Measurements from ENCODE around the gene INTS1. TPM values are rescaled to one million over a fixed set of nuclear protein-coding genes. Genes with fewer than 3 reads are reported as not detected.
A peak's percentile ranks its signal among the peaks of the same experiment; 100 is the strongest.

Gene INTS1
- total RNA-seq, 4 donors from 2014 or later = 44.3 to 108 (median 78.8) TPM

DNA sequence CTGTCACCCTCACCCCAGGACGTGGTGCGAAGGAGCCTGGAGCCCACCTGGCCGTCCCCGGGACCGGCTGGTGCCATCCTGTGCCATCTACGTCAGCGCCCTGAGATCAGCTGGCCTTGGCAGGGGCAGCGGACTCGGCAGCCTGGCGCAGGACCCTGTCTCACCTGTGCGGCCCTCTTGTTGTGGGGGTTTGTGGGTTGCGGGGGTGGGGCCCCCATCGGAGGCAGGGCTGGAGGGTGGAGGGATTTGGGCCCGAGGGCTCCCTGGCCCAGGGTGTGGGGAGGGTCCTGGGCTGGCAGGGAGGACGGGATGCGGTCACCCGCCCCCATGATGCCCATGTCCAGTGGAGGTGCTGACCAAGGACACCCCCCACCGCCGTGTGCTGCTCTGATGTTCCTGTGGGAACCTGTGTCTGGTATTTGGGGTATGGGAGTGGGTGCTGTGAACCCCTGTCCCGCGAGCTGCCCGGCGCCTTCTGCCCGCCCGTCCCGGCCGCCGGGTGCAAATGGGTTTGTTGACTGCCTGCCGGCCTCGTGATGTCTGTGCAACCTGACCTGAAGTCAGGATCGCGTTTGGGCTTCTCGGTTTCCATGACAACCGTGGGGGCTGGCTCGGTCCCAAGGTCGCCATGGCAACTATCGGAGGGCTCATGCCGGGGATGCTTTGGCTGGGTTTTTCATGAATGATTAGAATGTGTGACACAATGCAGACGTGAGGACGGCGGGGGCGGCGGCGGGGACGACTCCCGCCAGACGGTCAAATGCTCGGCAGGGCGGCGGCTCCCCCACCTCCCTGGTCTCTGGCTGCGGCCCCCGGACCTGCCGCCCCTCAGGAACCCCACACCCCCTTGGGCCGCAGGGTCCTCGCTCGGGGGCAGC is 33.6 kb upstream of the INTS1 start:
- Histone ChIP-seq H3K27ac (peak overlapping the region; percentile 98 to 100 (median 99)), H3K4me1 (peaks cover 52 to 56% of the 10 kb centered on the region in 2 donors), H3K9me3 (no peaks in the 10 kb centered on the region), H3K36me3 (peaks cover 0 to 39% of the 10 kb centered on the region in 2 donors), H3K27me3 (no peaks in the 10 kb centered on the region), H3K4me3 (peak overlapping the region; percentile 58 to 75 (median 64))
- DNase-seq (peak; percentile 67 to 84), ATAC-seq (peak; percentile 24 to 34)
- in situ Hi-C loops (cut with MboI; ENCODE audit: low sequenced_read_pairs in 4 of 4) (no loop called here), intact Hi-C loops (cut with DNase I; ENCODE audit: low total_unique reads) (loop anchor here (2.0 to 10.0 kb wide), 2 partner anchors 19 to 493 kb away; partner anchors contain the start of genes GPR146 and TMEM184A)
- peak in 1 of 5 experiments; percentile 12 for TF ChIP-seq CTCF (IDR thresholded peaks at IDR 0.05 in 4 of 5, conservative IDR thresholded peaks at IDR 0.05 in 1 of 5)
- TF ChIP-seq POLR2A (IDR thresholded peaks at IDR 0.05) = peak in 1 of 2 donors; percentile 52

DNA sequence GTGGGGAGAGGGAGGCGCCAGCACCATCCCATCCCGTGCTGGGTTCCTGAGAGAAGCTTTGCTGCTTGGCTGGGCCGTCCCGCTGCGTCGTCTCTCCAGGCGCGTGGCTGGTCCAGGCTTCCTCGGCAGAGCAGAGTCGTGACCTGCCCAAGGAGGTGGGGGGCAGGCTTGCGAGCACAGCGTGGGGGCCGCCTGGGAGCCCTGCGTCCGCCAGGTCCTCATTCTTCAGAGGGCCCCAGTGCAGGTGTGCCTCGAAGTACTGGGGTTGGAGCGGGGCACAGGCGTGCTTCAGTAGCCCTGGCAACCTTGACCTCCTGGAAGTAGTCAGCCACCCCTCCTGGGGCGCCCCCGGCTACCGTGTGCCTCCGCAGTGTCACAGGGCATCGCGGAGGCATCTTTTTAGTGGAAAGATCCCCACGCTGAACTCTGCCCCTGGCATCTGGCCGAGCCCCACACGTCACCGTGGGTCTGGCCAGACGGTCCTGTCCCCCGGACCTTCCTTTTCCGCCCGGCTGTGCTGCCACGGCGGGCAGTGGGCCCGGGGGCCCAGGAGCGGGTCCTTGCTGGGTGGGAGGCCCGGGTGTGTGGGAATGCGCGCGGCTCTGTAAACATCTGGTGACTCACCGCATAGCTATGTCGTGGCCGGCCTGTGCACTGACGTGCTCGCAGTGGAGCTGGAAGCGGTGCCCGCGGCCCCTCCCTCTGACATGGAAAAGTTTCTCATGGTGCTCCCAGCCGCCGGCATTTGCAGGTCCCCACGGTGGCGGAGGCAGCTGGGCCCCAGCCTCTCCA is 32.8 kb upstream of the INTS1 start:
- peak overlapping the region; percentile 58 to 75 (median 64) for H3K4me3 ChIP-seq
- H3K27ac ChIP-seq = peak overlapping the region; percentile 98 to 100 (median 99)
- TF ChIP-seq CTCF (IDR thresholded peaks at IDR 0.05 in 4 of 5, conservative IDR thresholded peaks at IDR 0.05 in 1 of 5) (no peak), POLR2A (IDR thresholded peaks at IDR 0.05) (peak; percentile 51 to 83)
- intact Hi-C loops (cut with DNase I; ENCODE audit: low total_unique reads) (loop anchor here (2.0 to 10.0 kb wide), 2 partner anchors 20 to 492 kb away; partner anchors contain the start of genes GPR146 and TMEM184A), in situ Hi-C loops (cut with MboI; ENCODE audit: low sequenced_read_pairs in 4 of 4) (no loop called here)
- H3K27me3 ChIP-seq = no peaks in the 10 kb centered on the region
- DNase-seq (peak; percentile 95 to 96), ATAC-seq (peak; percentile 69 to 70)
- H3K4me1 ChIP-seq = peaks cover 59 to 62% of the 10 kb centered on the region in 2 donors
- H3K9me3 ChIP-seq = no peaks in the 10 kb centered on the region
- peaks cover 0 to 31% of the 10 kb centered on the region in 2 donors for H3K36me3 ChIP-seq

DNA sequence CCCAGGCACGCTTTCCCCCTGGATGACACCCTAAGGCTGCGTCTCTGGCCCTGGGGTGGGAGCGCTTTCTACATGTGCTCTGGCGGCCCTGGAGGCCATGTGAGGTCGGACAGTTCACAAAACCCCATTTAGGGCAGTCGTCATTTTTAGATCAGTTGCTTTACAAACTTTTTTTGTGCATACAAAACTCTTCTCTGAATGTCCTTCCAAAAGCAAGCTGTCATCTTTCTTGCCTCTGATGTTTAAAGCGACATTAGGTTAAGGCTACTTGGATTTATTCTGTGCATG is 32.2 kb upstream of the INTS1 start:
- no peak for TF ChIP-seq POLR2A (IDR thresholded peaks at IDR 0.05)
- peak in 1 of 5 experiments; percentile 14 for TF ChIP-seq CTCF (IDR thresholded peaks at IDR 0.05 in 4 of 5, conservative IDR thresholded peaks at IDR 0.05 in 1 of 5)
- H3K27ac ChIP-seq = peak overlapping the region; percentile 98 to 100 (median 99)
- intact Hi-C loops (cut with DNase I; ENCODE audit: low total_unique reads) = loop anchor here (2.0 to 10.0 kb wide), 2 partner anchors 20 to 492 kb away; partner anchors contain the start of genes GPR146 and TMEM184A
- H3K4me3 ChIP-seq = peak overlapping the region; percentile 58 to 75 (median 64)
- peaks cover 63 to 68% of the 10 kb centered on the region in 2 donors for H3K4me1 ChIP-seq
- no peaks in the 10 kb centered on the region for H3K9me3 ChIP-seq
- no peaks in the 10 kb centered on the region for H3K27me3 ChIP-seq
- in situ Hi-C loops (cut with MboI; ENCODE audit: low sequenced_read_pairs in 4 of 4) = no loop called here
- peaks cover 0 to 25% of the 10 kb centered on the region in 2 donors for H3K36me3 ChIP-seq
- DNase-seq (peak in 1 of 2 donors; percentile 36), ATAC-seq (no peak)

- no peaks in the 10 kb centered on the region for H3K9me3 ChIP-seq
- intact Hi-C loops (cut with DNase I; ENCODE audit: low total_unique reads) (loop anchor here (2.0 to 10.0 kb wide), 2 partner anchors 21 to 491 kb away; partner anchors contain the start of genes GPR146 and TMEM184A), in situ Hi-C loops (cut with MboI; ENCODE audit: low sequenced_read_pairs in 4 of 4) (no loop called here)
- ATAC-seq = no peak
- H3K36me3 ChIP-seq = peaks cover 0 to 20% of the 10 kb centered on the region in 2 donors
- TF ChIP-seq POLR2A (IDR thresholded peaks at IDR 0.05) (no peak), CTCF (IDR thresholded peaks at IDR 0.05 in 4 of 5, conservative IDR thresholded peaks at IDR 0.05 in 1 of 5) (peak in 1 of 5 experiments; percentile 7)
- peaks cover 63 to 68% of the 10 kb centered on the region in 2 donors for H3K4me1 ChIP-seq
- peak in 1 of 2 donors; percentile 30 for DNase-seq
- peak overlapping the region in 3 of 4 donors; percentile 58 to 66 (median 62) for H3K4me3 ChIP-seq
- H3K27me3 ChIP-seq = no peaks in the 10 kb centered on the region
- peak overlapping the region; percentile 98 to 100 (median 99) for H3K27ac ChIP-seq
Measured at GRCh38 chr7:1535701-1536454, 31.7 kb upstream of the INTS1 start.

Data from gastrocnemius medialis (tissue), 4 donors.